Measurements from ENCODE around the gene PRELID1.
A peak's percentile ranks its signal among the peaks of the same experiment; 100 is the strongest.
"Not testable (repeated sequence)": the region's sequence is repeated elsewhere in the genome, so short reads cannot be mapped to it uniquely, and the experiment has no call there.

Gene PRELID1

DNA sequence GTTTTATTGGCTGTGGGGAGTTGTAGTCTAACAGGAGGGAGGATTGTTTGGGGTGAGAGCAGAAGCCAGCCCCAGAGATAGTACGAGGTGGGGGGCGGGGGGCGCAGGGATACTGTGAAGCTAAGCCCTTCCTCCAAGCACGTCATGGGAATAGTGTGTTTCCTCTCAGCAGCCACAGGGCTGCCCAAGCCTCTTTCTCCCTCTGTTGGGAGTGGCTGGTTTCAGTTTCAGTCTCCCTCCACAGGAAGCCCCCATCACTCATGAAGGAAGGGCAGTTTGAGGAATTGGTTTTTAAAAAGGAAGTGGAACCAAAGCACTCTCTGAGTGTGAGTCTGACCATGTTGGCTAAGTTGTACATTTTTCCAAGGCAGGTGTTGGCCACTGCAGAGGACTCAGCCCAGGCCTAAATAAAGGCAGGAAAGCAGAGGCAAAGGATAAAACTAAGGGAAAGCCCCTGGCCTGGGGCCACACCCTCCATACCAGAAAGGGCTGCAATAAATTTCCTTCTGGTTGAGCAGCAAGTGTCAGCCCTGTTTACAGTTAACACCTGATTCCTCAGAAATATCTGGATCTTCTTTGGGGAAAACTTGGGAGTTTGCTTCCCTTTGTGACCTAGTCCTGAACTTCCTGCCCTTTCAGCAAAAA, 3.2 kb upstream of the PRELID1 start:
- peak; percentile 44 for DNase-seq

GRCh38 chr5:177300951-177301350, 2.6 kb upstream of the PRELID1 start:
- no peak for DNase-seq

DNA sequence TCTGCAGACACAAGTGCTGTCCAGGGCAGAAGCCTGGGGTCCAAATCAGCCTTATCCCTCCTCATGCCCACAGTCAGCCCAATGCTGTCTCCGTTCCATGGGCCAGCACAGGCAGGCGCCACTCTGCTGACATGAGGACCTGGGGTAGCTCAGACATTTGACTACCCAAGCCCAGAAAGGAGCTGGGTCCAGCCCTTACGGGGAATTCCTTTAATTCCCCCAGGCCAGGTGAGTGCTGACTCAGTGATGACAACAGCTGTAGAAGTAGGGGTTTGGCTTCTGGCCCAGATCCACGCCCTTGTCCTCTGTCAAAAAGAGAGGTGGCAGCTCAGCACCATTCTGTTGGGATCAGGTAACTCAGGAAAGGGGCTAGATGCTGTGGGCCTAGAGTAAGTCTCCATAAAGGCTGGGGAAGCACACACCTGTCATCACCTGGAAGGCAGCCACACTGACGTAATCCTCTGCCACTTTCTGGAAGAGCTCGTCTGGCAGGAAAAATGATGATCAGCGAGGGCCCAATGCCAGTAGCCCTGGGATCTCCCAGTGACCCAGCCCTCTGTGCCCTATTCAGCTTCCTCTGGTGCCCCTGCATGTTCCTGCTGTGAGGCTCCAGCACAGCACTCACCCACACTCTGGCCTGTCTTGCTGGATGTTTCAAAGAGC, 2.0 kb upstream of the PRELID1 start:
- no peak for DNase-seq

DNA sequence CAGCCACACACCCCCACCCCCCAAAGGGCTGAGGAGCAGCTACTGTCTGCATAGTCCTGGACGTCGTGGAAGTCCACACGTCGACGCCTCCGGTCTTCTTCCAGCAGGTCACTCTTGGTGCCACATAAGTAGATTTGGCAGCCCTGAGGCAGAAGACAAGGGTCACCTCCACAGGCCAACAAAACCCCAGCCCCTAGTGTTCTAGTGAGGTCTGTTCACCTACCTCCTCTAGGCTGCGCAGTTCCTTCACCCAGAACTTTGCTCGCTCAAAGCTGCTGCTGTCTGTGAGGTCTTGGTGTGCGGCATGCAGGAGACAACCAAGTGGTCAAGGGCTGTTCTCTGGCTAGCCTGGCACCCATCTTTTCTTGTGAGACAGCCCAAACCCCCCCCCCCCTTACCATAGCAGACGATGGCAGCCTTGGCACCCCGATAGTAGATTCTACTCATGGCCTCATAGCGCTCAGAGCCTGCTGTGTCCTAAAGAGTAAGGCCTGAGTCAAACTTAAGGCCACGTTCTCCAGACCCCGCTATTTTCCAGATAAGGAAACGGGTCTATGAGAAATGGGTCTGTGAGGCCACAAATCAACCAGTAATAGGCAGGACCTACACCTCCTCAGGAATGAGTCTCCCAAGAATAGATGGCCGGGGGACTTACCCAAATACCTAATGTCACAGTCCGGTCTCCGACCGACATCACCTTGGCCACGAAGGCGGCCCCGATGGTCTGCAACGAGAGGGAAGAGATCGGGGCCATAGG, 1.1 kb upstream of the PRELID1 start:
- DNase-seq: no peak

DNA sequence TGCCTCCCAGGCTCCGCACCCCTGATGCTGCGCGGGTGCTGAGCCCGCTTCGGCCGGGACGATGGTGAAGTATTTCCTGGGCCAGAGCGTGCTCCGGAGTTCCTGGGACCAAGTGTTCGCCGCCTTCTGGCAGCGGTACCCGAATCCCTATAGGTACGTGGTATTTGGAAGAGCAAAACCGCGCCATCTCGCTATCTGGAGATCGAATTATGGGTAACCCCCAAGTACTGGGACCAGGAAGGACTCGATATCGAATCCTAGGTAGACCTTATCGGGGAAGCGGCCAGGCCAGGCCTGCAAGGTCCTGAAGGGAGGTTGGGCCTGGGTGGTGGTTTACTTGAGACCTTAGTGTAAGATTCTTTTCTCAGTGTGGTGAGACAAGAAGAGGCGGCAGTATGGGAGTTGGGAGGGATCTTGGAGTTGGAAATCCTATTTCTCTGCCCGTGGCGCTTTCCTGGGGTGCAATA, 359 bp downstream of the PRELID1 start:
- DNase-seq: no peak

- DNase-seq: no peak
Measured at GRCh38 chr5:177304392-177305119, 957 bp downstream of the PRELID1 start.

DNA sequence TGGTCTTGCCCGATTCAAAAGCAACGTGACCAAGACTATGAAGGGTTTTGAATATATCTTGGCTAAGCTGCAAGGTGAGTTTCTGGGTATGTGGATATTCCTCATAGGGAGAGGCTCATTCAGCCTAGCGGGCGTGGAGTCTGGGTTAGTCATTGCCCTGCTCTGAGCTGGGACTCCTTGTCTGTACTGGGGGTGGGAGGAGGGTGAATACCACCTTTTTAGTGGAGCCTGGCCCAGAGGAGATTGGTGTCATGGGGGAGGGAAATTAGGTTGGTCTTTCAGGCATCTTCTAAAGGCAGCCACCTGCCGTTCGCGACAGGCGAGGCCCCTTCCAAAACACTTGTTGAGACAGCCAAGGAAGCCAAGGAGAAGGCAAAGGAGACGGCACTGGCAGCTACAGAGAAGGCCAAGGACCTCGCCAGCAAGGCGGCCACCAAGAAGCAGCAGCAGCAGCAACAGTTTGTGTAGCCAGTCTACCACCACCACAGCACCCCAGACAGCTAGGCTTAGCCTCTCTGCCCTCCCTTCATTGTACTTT, 2.6 kb downstream of the PRELID1 start:
- not testable (repeated sequence) for DNase-seq

- DNase-seq: no peak
Measured at GRCh38 chr5:177306674-177307543, 3.3 kb downstream of the PRELID1 start.

DNA sequence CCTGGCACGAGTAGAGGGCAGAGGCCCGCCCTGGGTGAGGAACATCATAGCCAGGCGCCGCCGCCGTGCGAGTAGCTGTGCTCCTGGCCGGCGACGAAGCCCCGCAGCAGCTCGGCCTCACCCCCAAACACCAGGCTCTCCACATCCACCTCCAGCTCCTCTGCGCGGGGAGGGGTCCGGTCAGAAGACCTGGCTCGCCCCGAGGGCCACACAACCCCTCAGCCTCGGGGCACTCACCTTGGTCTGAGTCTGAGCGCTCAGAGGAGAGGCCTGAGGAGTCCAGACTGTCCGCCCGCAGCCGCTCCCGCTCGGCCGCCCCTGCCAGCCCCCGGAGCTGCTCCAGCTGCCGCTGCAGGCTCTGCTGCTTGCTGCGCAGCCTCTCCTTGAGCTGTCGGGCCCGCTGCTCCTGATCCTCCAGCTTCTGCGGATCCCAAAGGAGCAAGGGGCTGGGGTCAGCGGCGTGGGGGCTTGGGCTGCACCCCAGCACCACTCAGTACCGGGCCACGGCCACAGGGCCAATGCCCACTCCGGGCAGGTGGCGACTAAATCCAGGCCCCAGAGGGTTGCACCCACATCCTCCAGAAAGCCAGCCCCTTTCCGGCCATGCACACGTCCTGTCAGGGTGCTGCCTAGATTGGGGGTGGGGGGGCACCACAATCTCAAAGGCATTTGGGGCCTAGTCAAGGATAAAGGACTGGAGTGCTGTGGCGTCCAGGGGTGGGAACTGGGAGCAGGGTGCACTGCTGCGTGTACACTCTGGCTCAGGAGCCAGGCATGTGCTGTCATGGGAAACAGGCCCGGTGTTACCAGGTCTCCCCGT, 4.2 kb downstream of the PRELID1 start:
- no peak for DNase-seq

DNA sequence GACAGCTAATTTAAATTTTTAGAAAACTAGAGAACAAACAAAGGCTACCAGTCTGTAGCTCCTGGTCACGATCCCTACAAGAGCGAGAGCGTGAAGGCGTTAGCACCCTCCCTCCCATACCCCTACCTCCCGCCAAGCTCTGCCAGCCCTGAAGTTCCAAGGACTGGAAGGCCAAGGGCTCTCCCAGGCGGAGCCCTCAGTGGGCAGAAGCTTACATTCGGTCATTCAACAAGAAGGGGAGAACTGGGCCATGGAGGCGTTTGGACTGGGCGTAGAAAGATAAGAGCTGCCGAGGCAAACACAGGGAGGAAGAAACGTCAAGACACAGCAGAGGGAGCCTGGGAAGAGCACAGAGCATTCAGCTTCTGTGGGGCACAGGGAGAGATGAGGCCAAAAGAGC, 5.1 kb downstream of the PRELID1 start:
- DNase-seq: no peak

DNA sequence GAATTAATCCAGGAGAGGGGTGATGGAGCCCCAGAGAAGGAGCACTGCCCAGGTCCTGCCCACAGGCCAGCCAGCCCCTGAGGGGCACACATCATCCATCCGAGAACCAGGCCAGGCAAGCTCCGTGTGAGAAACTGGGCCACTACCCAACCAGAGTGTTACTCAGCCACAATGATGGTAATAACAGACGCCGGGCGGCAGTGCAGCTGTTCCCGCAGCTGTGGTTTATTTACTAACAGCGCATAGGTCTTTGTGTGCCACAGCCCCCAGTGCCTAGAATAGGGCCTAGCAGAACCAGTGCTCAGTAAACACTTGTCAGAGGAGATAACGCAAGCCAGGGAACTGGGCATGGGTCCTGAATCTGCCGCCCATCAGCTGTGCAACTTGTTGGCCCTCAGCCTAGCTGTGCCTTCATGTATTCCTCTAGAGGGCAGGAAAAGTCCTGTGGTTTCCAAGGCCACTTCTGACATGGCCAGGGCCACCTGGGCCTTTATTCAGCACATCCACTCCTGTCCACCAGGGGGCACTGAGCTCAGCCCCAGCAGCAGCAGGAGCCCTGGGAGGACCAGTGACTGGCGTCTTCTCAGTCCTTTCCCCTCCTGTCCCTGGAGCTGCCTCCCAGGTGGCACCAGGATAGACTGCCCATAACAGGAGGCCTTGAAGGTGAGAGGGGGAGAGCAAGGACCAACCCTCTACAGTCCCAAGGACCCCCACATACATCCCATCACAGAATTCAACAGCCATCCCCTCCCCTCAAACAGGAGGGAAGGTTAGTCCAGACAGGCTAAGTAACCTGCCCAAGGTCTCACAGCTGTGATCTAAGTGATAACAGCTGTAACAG, 6.0 kb downstream of the PRELID1 start:
- DNase-seq: peak; percentile 78

GRCh38 chr5:177310332-177310731, 6.7 kb downstream of the PRELID1 start:
- no peak for DNase-seq

DNA sequence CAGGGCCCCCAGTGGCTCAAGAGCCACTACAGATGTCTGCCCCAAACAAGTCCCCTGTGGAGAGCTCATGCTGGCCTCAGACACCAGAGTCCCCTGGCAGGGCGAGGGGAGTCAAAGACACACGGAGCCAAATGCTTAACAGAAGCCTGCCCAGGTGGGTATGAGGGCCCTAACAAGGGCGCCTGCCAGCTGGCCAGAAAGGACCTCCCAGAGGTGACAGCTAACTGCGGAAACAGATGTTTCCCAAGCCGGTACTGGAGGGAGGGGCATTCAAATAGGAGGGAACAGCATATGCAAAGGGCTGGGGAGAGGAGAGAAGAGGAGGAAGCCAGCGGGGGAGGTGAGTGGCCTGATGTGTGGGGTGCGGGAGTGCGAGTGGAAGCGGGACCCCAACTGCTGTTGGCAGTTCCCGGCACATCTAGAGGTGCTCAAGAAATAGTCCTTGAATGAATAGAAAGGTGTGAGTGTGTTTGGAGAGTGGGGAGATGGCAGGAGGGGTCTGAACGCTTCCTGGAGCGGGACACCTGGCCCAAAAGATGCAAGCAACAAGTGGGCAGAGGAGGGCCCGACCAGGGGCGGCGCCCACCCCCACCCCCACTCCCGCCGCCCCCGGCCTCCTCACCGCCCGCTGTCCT, 7.3 kb downstream of the PRELID1 start:
- no peak for DNase-seq

- DNase-seq: no peak
Measured at GRCh38 chr5:177311392-177311722, 7.8 kb downstream of the PRELID1 start.

DNA sequence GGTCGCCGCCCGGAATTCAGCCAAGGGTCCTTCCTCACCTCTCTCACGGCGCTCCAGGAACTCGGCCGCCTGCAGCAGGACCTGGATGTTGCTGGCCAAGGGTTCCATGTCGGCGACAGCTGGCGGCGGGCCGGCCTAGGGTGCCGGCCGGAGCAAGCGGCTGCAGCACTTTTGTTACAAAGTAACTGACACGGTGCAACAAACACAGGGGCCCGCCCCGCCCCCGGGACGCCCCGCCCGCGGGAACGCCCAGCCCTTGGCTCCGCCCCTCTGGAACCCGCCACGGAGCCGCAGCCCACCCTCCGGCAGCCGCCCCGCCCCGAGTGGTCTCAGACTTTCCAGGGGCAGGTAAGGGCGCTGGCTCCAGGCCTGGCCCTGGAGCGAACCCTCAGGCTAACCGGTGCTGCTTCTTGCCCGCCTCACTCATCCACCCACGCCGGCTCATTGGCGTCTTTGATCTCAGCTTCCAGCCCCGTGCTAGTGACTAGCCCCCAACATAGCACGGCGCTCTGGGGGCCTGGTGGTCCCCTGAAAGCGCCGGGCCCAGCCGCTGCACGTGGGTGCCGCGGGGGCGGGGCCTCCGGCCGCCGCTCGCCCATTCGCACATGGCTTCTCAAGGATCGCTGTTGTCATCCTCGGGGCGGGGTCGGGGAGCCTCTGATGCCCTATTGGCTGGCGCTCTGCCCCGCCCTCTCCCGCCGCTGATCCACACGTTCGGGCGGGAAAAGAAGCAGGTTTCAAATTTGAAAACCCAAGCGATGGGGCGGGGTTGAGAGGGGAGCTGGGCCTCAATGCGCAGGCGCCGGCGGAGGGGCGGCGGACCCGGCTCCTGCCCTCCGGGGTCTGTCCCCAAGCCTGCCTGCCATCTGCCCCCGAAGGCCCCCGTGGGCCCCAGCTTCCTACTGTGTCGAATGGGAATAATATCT, 8.4 kb downstream of the PRELID1 start, which contains the start of gene MXD3:
Gene MXD3 (minus strand): TSS at position 176 of the 926 bp plus-strand sequence. CDS start 68 bp downstream, at position 108.
- peak; percentile 97 for DNase-seq

GRCh38 chr5:177312649-177313181, 9.1 kb downstream of the PRELID1 start:
- DNase-seq: no peak

DNA sequence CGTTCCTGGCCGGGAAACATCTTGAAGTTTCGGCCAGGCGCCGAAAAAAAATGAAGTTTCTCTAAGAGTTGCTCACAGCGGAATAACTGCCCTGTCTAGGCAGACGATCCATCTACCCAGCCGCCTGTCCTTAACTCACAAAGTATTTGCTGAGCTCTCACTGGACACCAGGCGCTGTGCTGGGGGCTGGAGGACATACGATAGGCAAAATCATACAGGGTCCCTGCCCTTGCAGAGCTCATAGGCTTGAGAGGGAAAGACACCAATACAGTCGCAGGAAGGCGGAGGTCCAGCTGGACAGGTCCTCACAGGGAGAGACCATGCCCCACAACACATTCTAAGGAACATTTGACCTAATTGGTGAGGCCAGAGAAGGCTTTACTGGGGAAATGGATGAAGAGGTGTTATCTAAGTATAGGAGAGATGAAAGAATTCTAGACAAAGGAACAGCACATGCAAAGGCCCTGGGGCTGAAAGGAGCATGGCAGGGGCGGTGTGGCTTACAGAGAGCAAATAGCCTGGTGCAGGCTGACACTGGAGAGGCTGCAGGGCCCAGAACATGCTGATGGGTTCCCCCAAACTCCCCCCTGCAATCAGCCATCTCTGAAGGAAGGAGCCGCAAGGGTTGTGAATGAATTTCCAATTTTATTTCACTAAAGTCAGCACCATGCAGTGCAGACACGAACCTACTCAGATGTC, 10.1 kb downstream of the PRELID1 start:
- DNase-seq: no peak

Measured in stimulated activated CD4-positive, alpha-beta T cell treated with anti-CD3 and anti-CD28 coated beads, Interleukin-4, amount 100 ng/mL, for 24 hours (primary cell).